Right lobe of liver (tissue), 6 donors: Measurements from ENCODE around the gene PPIL6. TPM values are rescaled to one million over a fixed set of nuclear protein-coding genes. Genes with fewer than 3 reads are reported as not detected.

ENCODE experiments used
- ATAC-seq, 4 donors: fragments of 200-7000 bp; cut with Tn5 transposase; one replicate each; pipeline ENCODE4 v1.9.1; 2020; ENCODE audit warnings: mild to moderate bottlenecking in 4 of 4, moderate library complexity in 4 of 4
- DNase-seq, 3 donors: peaks; one replicate each; pipeline ENCODE4 v3.0.0-alpha.2; 2020
- H3K27ac ChIP-seq, 3 donors: fragments of 200-600 bp; one replicate each; pipeline ENCODE4 v1.8.0; 2022
- H3K27me3 ChIP-seq, 2 donors: fragments of 200-600 bp; one replicate each; pipeline ENCODE4 v1.8.0; 2022
- H3K36me3 ChIP-seq, 4 donors: fragments of 200-600 bp; sonication (generic) in 1 of 4; one replicate each; pipeline versions ENCODE4 v1.5.1 to v1.8.0; 2017 to 2022; ENCODE audit warnings: control low read depth in 1 of 4
- H3K4me1 ChIP-seq, 4 donors: fragments of 200-600 bp; sonication (generic) in 1 of 4; one replicate each; pipeline versions ENCODE4 v1.5.1 to v1.8.0; 2017 to 2022; ENCODE audit warnings: control low read depth in 1 of 4
- H3K4me3 ChIP-seq, 3 donors: fragments of 200-600 bp; one replicate each; pipeline ENCODE4 v1.8.0; 2022
- H3K9me3 ChIP-seq, 4 donors: fragments of 200-600 bp; sonication (generic) in 1 of 4; one replicate each; pipeline versions ENCODE4 v1.5.1 to v1.8.0; 2017 to 2022; ENCODE audit warnings: control low read depth in 1 of 4
- POLR2A ChIP-seq: fragments of 450-650 bp; IDR thresholded peaks from one replicate; pipeline ENCODE4 v1.6.1; 2017; ENCODE audit warnings: antibody characterized with exemption, mild to moderate bottlenecking
- WGBS: methylation state at CpG from one replicate; pipeline ENCODE4 v1.1.6; 2018; ENCODE audit warnings: low coverage, low lambda C conversion rate; ENCODE audit not compliant: insufficient coverage; ENCODE audit errors: missing lambda C conversion rate; 5-methylcytosine and 5-hydroxymethylcytosine counted together
- intact Hi-C, 2 donors: fragments of 100-400 bp; cut with DNase I; formaldehyde crosslinking; loops; one replicate each; pipeline versions ENCODE4 v1.11.2 to v1.14.1; 2022
- total RNA-seq, 6 experiments: library from RNA; depleted of rRNA in 2 of 6; stranded (reverse); fragments of >200 nt in 2 of 6; fragmentation: NEBNext Ultra II Directional in 3 of 6; extraction: Animal tissue kit (Norgen Biotek cat#: 25700) in 3 of 6; gene quantifications; one replicate each; pipeline versions ENCODE4 v1.1.0 to v1.2.4, GENCODE V29; 2016 to 2023
- TF ChIP-seq, protein P1 (sequence below), 4 donors: fragments of 200-600 bp in 3 of 4; fragments of 450-650 bp in 1 of 4; IDR thresholded peaks; one replicate each; pipeline versions ENCODE4 v1.5.1 to v1.8.0; 2016 to 2022; ENCODE audit warnings: antibody characterized with exemption in 4 of 4, mild to moderate bottlenecking in 2 of 4
- donor health status: DM: no; HTN: yes; CAD: no.
- donor health status: DM: no; HTN: no; CAD: no.
- donor health status: DM: no; HTN: no; CAD: no.
- donor health status: DM: no; HTN: yes; CAD: no.
- donor health status: DM: no; HTN: yes; CAD: no.

The PPIL6 gene
- total RNA-seq, 6 experiments from 2014 or later, result 0.12 to 0.42 (median 0.33) TPM; not detected in 2

DNA sequence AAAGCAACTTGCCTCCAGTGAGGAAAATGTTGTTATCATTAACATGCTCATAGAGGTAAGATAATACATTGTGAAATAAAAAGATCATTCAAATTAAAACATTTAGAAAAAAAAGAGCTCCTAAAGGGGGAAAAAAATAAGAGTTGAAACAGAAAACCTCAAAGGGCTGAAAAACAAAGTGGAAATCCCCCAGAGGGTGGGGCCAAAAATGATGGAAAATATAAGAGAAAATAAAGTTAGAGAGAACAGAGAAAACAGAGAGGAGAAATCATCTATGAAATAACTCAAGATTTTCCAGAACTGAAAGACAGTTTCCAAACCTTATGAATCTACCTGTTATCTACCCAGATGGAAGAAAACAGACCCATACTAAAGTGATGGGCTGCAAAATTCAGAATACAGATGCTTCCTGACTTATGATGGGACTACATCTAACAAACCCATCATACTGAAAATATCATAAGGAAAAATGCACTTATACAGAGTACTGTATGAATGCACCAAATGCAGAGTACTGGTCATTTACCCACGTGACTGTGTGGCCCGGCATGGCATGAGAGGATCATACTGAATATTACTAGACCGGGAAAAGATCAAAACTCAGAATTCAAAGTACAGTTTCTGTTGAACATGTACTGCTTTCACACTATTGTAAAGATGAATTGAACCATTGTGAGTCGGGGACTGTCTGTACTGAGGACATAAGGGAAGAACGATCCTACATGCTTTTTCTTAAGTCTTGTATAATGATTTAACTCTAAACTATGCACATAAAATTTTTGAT lies 38.6 kb upstream of the PPIL6 start:
- H3K36me3 ChIP-seq, result peaks cover 0 to 21% (median 3%) of the 10 kb centered on the region in 4 donors
- no peak for ATAC-seq
- peaks cover 0 to 27% (median 4%) of the 10 kb centered on the region in 4 donors for H3K4me1 ChIP-seq

DNA sequence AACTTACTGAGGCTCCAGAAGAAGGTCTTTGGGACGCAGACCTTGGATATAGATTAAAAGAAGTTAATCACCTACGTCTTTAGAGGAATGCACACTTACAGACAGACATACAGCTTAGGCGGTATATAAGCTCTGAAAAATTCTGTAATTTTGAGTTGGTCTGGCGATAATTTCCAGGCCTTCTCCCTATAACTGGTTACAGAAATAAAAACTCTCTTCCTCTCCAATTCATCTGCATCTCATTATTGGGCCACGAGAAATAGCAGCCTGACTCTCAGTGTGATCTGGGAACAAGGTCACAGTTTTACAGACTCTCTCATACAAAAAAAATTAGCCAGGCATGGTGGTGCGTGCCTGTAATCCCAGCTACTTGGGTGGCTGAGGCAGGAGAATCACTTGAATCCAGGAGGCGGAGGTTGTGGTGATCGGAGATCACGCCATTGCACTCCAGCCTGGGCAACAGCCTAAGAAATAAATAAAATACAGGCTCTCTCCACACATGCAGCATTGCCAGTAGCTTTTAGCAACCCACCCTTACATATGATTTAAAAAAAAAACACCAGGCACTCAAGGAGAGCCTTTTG lies 37.9 kb upstream of the PPIL6 start:
- no peak for DNase-seq
- no peaks in the 10 kb centered on the region for H3K27me3 ChIP-seq
- H3K4me3 ChIP-seq, result no peak overlapping the region
- no peaks in the 10 kb centered on the region for H3K9me3 ChIP-seq
- TF ChIP-seq, protein P1, sequence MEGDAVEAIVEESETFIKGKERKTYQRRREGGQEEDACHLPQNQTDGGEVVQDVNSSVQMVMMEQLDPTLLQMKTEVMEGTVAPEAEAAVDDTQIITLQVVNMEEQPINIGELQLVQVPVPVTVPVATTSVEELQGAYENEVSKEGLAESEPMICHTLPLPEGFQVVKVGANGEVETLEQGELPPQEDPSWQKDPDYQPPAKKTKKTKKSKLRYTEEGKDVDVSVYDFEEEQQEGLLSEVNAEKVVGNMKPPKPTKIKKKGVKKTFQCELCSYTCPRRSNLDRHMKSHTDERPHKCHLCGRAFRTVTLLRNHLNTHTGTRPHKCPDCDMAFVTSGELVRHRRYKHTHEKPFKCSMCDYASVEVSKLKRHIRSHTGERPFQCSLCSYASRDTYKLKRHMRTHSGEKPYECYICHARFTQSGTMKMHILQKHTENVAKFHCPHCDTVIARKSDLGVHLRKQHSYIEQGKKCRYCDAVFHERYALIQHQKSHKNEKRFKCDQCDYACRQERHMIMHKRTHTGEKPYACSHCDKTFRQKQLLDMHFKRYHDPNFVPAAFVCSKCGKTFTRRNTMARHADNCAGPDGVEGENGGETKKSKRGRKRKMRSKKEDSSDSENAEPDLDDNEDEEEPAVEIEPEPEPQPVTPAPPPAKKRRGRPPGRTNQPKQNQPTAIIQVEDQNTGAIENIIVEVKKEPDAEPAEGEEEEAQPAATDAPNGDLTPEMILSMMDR (IDR thresholded peaks at IDR 0.05), result no peak
- TF ChIP-seq POLR2A, result no peak
- H3K4me1 ChIP-seq, result peaks cover 0 to 27% (median 4%) of the 10 kb centered on the region in 4 donors
- no peak overlapping the region for H3K27ac ChIP-seq
- intact Hi-C loops, result no loop called here
- ATAC-seq, result no peak
- H3K36me3 ChIP-seq, result peaks cover 0 to 27% (median 3%) of the 10 kb centered on the region in 4 donors
- 91% methylated on average over 9 of the region's 9 CpGs for WGBS

More for the DNA sequence above, 38.6 kb upstream of the PPIL6 start:
- no peak for TF ChIP-seq POLR2A
- TF ChIP-seq, protein P1 (IDR thresholded peaks at IDR 0.05), result no peak
- no peak for DNase-seq
- no peaks in the 10 kb centered on the region for H3K27me3 ChIP-seq
- H3K4me3 ChIP-seq, result no peak overlapping the region
- no peaks in the 10 kb centered on the region for H3K9me3 ChIP-seq
- 88% methylated on average over 5 of the region's 5 CpGs for WGBS
- H3K27ac ChIP-seq, result no peak overlapping the region
- intact Hi-C loops, result no loop called here

DNA sequence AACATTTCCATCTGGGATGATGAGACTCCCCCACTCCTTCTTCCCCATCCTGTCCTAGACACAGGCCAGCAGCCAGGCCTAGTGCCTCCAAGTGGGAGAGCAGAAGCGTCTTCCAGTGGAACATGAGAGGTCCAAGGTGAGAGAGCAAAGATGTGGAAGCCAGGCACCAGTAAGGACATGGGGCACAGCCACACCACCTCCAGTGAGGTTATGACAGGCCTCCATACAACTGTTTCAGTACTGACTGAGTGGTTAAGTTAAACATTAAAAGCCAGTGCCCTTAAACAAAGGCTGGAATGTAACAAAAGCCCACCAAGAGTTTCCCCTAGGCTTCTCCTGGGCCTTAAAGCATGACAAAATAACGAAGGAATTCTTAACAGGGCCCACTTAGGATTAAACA lies 37.3 kb upstream of the PPIL6 start:
- no peak overlapping the region for H3K27ac ChIP-seq
- DNase-seq (no peak), ATAC-seq (no peak)
- peaks cover 0 to 27% (median 4%) of the 10 kb centered on the region in 4 donors for H3K4me1 ChIP-seq
- no peak overlapping the region for H3K4me3 ChIP-seq
- WGBS, result 54% methylated on average over 1 of the region's 2 CpGs
- H3K36me3 ChIP-seq, result peaks cover 0 to 32% (median 3%) of the 10 kb centered on the region in 4 donors
- H3K9me3 ChIP-seq, result no peaks in the 10 kb centered on the region
- TF ChIP-seq, protein P1 (IDR thresholded peaks at IDR 0.05), result no peak
- no peak for TF ChIP-seq POLR2A
- H3K27me3 ChIP-seq, result no peaks in the 10 kb centered on the region
- intact Hi-C loops, result no loop called here

DNA sequence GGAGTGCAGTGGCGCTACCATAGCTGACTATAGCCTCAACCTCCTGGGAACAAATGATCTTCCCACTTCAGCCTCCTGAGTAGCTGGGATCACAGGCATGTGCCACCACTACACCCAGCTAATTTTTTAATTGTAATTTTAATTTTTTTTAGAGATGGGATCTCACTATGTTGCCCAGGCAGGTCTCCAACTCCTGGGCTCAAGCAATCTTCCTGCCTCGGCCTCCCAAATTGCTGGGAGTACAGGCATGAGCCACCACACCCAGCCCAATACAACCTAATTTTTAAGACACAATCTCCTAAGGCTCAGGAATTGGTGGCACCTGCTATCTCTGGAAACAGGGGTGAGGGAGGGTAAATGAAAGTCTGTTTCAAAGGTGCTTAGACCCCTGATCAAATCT lies 36.8 kb upstream of the PPIL6 start:
- H3K27ac ChIP-seq, result no peak overlapping the region
- H3K27me3 ChIP-seq, result no peaks in the 10 kb centered on the region
- H3K4me3 ChIP-seq, result no peak overlapping the region
- H3K9me3 ChIP-seq, result no peaks in the 10 kb centered on the region
- intact Hi-C loops, result no loop called here
- peaks cover 0 to 36% (median 3%) of the 10 kb centered on the region in 4 donors for H3K36me3 ChIP-seq
- WGBS, result 95% methylated on average over 2 of the region's 2 CpGs
- DNase-seq, result no peak
- peaks cover 0 to 26% (median 4%) of the 10 kb centered on the region in 4 donors for H3K4me1 ChIP-seq
- no peak for ATAC-seq
- TF ChIP-seq, protein P1 (IDR thresholded peaks at IDR 0.05), result no peak
- TF ChIP-seq POLR2A, result no peak
